Hippocampal formation (tissue), 2 donors: ENCODE results near the gene HNRNPK.
A peak's percentile ranks its signal among the peaks of the same experiment; 100 is the strongest.
"Not testable (repeated sequence)": the region's sequence is repeated elsewhere in the genome, so short reads cannot be mapped to it uniquely, and the experiment has no call there.

ENCODE experiments used
- DNase-seq, 2 donors: peaks; one replicate each; lab custom pipeline; 2025; lab: John Stamatoyannopoulos, UW

Gene HNRNPK

DNA sequence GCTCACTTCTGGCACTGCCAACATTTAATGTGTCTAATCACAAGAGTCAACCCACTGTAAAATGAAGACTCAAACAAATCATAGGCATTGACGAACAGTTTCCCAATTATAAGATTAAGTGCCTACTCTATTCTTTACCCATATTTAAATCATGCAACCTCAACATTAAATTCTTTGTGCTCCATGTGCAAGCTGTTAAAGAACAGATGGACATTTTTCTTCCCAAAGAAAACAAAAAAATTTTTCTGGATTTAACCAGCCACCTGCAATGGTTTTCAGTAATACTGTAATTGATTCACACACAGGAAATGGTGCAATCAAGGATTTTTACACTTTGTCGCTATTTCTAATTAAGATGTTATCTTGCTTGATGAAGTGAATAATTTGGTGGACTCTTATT lies 3.6 kb downstream of the HNRNPK start:
- no peak for DNase-seq

- DNase-seq, result no peak
Observed at GRCh38 chr9:83975300-83975699, 4.7 kb downstream of the HNRNPK start.

DNA sequence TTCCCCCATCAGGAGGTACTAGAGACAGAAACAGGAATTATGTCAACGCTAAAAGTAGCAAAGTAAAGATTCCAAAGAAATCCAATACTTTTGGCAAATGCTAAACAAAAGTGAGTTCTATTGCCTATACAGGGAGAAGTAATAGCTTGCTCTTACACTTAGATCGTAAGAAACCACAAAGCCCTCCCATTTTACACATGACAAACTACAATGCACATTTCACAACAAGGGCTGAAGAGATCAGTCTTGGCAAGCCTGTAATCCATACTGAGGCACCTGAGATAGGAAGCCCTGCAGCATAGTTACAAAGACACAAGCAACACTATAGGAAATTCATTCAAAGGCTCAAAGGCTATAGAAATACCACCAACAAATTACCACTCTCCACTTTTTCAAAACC lies 7.7 kb downstream of the HNRNPK start:
- no peak for DNase-seq

- DNase-seq, result no peak
Observed at GRCh38 chr9:83971485-83971884, 8.5 kb downstream of the HNRNPK start.

DNA sequence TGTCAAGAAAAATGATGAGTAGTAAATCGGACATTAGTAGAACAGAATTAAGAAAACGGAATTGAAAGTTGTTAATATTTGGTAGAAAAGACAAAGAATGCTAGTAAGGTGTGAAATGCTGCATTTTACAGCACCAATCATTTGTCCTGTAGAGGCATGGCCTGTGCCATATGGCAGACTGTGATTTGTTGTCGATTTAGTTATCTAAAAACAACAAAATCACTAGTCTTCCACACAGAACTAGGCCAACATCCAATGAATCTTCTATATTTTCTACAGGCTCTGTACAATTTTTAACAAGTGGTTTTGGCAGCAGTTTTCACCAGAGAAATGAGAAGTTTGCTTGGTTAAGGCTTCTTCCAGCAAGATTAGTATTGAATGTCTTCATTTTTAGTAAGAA lies 10.4 kb downstream of the HNRNPK start:
- no peak for DNase-seq

DNA sequence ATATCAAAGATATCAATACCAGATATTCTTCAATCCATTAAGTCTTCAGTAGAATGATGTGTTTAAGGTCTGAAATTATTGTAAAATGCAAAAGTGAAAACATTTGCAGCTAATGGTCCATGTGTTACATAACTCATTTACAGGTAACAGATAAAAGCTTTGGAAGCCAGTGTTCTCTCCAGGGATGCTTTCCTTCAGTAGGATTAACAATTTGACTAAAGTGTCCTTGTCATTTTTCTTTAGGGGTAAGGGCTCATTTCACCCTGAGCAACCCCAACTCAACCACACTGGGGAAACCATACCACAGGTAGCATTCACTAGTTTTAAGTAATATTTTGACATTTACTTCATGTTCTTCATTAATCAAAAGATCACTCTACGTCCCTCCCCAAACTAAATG lies 12.9 kb downstream of the HNRNPK start:
- no peak for DNase-seq

GRCh38 chr9:83966209-83966582 lies 13.8 kb downstream of the HNRNPK start:
- DNase-seq, result no peak

DNA sequence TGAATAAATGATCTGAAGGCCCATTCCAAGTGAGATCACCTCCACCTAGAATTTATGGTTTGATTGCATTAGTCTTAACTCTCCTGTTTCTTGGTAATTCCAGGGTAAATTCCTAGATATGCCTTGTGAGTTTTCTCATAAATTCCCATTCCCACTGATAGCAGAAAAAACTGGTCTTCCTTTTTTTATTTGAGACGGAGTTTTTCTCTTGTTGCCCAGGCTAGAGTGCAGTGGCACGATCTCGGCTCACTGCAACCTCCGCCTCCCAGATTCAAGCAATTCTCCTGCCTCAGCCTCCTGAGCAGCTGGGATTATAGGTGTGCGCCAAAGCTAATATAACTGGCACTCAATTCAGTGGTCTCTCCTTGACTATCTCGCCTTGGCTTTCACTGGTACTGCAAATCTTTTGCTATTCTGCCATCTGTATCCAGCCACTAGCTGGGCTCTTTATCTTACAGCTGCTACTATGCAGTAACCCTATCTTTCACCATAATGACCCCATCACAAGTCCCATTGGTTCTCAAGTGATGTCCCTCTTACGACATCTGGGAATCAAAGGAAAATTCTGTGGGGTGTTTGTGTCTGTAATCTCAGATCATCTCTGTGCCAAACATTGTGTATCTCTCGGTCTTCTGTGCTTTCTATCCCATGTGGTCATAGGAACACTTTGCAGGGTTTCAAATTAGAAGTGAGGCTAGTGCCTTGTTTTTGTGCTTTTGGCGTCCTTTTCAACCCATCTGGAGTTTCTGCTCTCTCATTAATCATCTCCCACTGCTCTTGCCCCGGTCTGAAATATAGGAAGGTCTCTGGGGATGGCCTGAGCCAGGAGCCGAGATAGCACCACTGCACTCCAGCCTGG lies 14.4 kb downstream of the HNRNPK start:
- DNase-seq, result no peak

- DNase-seq, result no peak
Observed at GRCh38 chr9:83964973-83965349, 15.1 kb downstream of the HNRNPK start.

- no peak for DNase-seq
Observed at GRCh38 chr9:83962165-83962564, 17.9 kb downstream of the HNRNPK start.

- DNase-seq, result no peak
Observed at GRCh38 chr9:83960991-83961390, 19.0 kb downstream of the HNRNPK start.

DNA sequence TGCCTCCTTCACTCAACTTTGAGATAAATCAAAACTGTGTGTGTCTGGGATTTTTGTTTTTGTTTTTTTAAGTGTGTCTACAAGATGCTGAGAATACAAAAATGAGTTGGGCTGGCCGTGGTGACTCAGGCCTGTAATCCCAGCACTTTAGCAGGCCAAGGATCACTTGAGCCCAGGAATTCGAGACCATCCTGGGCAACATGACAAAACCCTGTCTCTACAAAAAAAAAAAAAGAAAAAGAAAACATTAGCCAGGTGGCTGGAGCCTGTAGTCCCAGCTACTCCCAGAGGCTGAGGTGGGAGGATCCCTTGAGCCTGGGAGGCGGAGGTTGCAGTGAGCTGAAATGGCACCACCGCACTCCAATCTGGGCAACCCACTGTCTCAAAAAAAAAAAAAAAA lies 21.0 kb downstream of the HNRNPK start:
- no peak for DNase-seq

- no peak for DNase-seq
Observed at GRCh38 chr9:83957248-83957513, 22.8 kb downstream of the HNRNPK start.

GRCh38 chr9:83956436-83957247 lies 23.4 kb downstream of the HNRNPK start:
- DNase-seq, result peak; percentile 45 to 63

DNA sequence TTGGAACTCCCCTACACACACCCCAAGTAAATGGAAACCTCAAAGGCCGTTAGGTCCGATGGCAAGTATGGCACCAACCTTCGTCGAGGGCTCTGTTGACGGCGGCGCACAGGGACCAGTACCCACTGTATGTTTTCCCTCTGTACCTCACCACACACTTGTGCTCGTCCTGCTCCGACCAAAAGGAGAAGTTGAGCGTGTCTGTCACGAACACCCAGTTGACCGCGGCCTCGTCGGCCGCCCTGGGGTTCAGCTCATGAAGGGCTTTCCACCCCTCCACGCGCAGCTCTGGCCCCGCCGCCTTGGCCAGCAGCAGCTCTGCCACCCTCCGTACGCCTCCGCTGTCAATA lies 24.0 kb downstream of the HNRNPK start:
- DNase-seq, result peak in 1 of 2 donors; percentile 54

DNA sequence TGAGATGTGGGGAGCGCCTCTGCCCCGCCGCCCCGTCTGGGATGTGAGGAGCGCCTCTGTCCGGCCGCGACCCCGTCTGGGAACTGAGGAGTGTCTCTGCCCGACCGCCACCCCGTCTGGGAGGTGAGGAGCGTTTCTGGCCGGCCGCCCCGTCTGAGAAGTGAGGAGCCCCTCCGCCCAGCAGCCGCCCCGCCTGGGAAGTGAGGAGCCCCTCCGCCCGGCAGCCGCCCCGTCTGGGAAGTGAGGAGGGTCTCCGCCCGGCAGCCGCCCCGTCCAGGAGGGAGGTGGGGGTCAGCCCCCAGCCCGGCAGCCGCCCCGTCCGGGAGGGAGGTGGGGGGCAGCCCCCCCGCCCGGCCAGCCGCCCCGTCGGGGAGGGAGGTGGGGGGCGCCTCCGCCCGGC lies 31.9 kb downstream of the HNRNPK start:
- DNase-seq, result not testable (repeated sequence)

GRCh38 chr9:83940590-83941303 lies 39.3 kb downstream of the HNRNPK start:
- no peak for DNase-seq

DNA sequence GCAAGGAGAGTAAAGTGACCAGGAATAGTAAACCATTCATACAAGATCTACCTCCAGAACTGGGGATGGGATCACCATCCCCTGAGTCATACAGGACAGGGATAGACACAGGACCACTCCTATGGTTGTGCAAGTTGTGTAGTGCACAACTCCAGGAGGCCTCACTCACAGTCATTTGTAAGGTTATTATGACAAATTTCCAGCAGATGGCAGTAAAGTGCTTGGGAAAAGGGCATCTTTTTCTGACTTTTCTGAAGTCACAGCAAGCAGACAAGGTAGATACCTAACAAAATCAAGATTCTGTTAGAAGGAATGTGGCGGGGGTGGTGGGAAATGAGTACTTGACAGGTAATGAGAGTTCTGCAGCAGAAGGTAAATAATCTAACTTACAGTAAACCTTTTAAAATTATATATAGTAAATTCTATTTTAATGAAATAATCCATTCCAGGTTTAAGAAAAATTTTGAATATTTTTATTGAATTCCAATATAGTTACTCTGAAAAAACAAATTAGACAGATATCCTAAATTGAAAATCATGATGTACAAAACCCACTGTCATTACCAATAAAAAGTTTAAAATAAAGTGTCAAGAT lies 42.1 kb downstream of the HNRNPK start:
- DNase-seq, result peak; percentile 18 to 69

DNA sequence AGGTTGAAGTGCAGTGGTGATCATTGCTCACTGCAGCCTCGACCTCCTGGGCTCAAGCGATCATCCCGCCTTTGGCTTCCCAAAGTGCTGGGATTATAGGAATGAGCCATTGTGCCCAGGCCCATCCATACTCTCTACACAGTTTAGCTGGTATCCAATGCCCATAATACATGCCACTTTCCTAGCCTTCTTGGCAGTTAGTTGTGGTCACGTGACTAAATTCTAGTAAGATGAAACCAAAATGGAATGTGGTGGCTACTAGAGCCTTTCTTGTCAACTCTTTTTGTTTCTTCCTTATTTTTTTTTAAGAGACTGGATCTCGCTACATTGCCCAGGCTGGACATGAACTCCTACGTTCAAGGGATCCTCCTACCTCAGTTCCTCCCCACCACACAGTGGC lies 43.5 kb downstream of the HNRNPK start:
- DNase-seq, result no peak

DNA sequence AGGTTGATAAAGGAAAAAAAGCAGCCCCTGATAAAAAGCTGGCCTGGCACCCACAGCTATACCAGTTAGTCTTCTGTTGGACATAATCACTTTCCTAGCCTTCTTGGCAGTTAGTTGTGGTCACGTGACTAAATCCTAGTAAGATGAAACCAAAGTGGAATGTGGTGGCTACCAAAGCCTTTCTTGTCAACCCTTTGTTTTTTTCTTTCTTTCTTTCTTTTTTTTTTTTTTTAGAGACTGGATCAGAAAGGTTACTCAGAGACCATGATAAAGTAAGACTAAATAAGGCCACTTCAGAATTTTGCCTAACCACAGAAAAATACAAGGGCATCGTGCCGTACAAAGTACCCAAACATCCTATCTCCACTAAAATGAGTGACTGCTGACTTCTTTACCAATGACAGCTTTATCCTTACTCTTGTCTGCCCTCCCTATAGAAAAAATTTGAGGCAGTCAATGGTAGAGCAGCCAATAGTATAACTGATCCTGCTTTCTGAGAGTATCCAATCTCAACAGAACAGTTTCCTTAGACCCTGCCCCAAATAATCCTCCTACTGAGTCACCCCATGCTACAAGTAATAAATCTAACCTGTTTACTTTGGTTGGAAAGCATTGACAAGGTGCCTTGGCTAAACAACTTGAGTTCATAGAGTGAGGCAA lies 44.6 kb downstream of the HNRNPK start:
- no peak for DNase-seq

DNA sequence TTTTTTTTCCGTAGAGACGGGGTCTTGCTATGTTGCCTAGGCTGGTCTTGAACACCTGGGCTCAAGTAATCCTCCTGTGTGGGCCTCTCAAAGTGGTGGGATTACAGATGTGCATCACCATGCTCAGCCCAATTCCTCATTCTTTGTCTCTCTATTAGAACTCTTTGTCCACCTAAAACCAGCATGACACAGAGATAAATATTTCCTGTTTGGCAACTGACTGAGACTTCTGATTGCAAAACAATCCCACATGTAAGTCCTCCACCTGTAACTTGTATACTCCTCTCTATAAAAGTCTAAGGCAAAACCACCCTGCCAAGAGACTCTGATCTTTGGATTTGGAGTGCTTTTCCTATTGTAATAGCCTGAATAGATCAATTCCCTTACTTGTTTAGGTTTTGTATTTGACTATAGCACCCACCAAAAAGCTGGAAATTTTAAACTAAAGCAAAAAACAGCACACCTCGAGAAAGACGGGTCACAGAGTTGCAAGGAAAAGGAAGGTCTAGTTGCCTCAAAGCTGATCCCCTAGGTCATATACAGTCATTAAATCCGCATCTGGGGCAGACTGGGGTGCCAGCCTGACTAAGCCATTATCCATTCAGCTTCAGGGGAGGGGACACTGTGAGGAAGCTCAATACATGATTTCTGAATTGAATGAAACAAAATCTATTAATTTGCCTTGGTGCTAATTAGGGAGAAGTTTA lies 45.3 kb downstream of the HNRNPK start:
- DNase-seq, result no peak
